ENCODE measurements around the gene EARS2. TPM values are rescaled to one million over a fixed set of nuclear protein-coding genes. Genes with fewer than 3 reads are reported as not detected.

EARS2 gene
- total RNA-seq, 4 donors from 2014 or later, result 16.8 to 27.1 (median 20.7) TPM

DNA sequence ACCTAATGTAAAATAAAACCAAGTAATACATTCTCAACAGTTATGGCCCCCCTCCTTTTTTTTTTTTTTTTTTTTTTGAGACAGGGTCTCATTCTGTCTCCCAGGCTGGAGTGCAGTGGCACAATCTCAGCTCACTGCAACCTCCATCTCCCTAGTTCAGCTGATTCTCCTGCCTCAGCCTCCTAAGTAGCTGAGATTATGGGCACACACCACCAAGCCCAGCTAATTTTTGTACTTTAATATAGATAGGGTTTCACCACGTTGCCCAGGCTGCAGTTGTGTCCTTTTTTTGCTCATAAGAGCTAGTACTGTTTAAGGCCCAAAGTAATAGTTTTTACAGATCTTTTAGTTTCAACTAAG, 18.3 kb downstream of the EARS2 start:
- H3K4me3 ChIP-seq (ENCODE audit: low read depth, poor library complexity, severe bottlenecking), result no peak overlapping the region
- no peak for TF ChIP-seq POLR2A (IDR thresholded peaks at IDR 0.05)
- TF ChIP-seq, protein P1, sequence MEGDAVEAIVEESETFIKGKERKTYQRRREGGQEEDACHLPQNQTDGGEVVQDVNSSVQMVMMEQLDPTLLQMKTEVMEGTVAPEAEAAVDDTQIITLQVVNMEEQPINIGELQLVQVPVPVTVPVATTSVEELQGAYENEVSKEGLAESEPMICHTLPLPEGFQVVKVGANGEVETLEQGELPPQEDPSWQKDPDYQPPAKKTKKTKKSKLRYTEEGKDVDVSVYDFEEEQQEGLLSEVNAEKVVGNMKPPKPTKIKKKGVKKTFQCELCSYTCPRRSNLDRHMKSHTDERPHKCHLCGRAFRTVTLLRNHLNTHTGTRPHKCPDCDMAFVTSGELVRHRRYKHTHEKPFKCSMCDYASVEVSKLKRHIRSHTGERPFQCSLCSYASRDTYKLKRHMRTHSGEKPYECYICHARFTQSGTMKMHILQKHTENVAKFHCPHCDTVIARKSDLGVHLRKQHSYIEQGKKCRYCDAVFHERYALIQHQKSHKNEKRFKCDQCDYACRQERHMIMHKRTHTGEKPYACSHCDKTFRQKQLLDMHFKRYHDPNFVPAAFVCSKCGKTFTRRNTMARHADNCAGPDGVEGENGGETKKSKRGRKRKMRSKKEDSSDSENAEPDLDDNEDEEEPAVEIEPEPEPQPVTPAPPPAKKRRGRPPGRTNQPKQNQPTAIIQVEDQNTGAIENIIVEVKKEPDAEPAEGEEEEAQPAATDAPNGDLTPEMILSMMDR (IDR thresholded peaks at IDR 0.05), result no peak
- 95 to 100% methylated on average over 1 of the region's 1 CpG for WGBS, 2 donors
- intact Hi-C loops (cut with DNase I; ENCODE audit: low total_unique reads), result no loop called here
- no peak for DNase-seq (ENCODE audit: low spot score in 2 of 2)

DNA sequence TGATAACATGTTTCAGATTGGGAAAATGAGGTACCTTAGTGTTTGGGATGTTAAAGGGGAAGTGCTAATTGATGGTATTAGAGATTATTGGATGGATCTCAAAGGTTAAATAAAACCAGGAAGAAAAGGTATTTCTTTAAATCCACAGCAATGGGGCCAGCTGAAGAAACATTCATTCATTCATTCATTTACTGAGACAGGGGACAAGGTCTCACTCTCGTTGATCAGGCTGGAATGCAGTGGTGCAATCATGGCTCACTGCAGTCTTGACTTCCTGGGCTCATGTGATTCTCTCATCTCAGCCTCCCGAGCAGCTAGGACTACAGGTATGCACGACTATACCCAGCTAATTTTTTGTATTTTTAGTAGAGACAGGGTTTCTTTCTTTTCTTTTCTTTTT, 19.8 kb downstream of the EARS2 start:
- no peak overlapping the region for H3K4me3 ChIP-seq (ENCODE audit: low read depth, poor library complexity, severe bottlenecking)
- 79 to 82% methylated on average over 3 of the region's 3 CpGs for WGBS, 2 donors
- intact Hi-C loops (cut with DNase I; ENCODE audit: low total_unique reads), result no loop called here
- TF ChIP-seq POLR2A (IDR thresholded peaks at IDR 0.05), result no peak
- TF ChIP-seq, protein P1 (IDR thresholded peaks at IDR 0.05), result no peak
- no peak for DNase-seq (ENCODE audit: low spot score in 2 of 2)

DNA sequence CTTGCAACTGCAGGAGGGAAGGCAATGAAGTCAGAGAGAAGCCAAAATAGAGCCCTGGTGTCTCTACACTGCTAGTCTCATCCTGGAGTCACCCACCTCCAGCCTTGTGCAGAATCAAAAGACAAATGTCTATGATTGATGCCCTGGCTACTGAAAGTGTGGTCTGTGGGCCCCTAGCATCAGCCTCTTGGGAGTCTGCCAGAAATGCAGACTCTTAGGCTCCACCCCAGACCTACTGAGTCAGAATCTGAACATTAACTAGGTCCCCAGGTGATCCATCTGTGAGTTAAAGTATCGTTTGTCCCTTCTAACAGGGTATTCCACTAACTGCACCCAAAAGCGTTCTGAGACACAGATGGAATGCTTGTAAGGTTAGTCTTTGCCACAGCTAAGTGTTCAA, 21.2 kb downstream of the EARS2 start:
- TF ChIP-seq, protein P1 (IDR thresholded peaks at IDR 0.05), result no peak
- 87 to 93% methylated on average over 2 of the region's 2 CpGs for WGBS, 2 donors
- DNase-seq (ENCODE audit: low spot score in 2 of 2), result no peak

DNA sequence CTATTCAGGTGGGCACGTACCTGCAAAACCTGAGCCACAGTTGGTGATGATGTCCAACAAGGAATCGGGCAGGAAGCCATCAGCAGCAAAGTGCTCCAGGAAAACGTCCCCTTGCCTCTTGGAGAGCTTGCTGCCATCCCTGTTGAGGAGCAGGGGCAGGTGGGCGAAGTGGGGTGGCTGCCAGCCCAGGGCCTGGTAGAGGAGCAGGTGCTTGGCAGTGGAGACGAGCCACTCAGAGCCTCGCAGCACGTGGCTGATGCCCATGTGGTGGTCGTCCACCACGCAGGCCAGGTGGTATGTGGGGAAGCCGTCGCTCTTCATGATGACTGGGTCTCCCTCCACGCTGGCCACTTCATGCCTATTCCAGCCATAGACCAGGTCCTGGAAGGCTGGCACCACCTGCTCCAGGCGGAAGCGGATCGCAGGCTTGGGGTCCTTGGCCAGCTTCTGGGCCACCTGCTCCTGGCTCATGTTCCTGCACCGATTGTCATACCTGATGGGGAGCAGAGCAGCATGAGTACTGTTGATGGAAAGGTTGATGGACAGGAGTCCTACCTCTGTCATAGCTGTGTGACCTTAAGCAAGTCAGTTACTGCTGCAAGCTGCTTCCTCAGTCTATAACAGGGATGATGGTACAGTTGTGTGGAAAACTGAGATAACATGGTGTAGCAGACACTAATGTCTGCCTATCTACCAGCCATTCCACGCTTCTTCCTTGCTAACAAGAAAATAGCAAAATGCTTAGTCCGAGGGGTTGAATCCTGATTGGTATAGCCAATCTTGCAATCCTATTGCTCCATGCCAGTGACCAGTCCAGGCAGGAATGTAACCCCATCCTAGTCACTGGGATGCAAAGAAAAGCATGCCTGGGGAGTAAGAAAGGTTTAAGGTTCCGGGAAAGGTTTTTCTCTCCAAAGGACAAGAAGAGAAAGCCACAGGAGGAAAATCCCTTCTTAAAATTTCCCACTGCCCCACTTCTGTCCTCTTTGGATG, 22.0 kb downstream of the EARS2 start:
- intact Hi-C loops (cut with DNase I; ENCODE audit: low total_unique reads), result no loop called here
- TF ChIP-seq, protein P1 (IDR thresholded peaks at IDR 0.05), result no peak
- no peak for TF ChIP-seq POLR2A (IDR thresholded peaks at IDR 0.05)
- H3K4me3 ChIP-seq (ENCODE audit: low read depth, poor library complexity, severe bottlenecking), result no peak overlapping the region
- DNase-seq (ENCODE audit: low spot score in 2 of 2), result no peak
- 94 to 97% methylated on average over 19 of the region's 19 CpGs for WGBS, 2 donors

More for the DNA sequence above, 21.2 kb downstream of the EARS2 start:
- H3K4me3 ChIP-seq (ENCODE audit: low read depth, poor library complexity, severe bottlenecking), result no peak overlapping the region
- intact Hi-C loops (cut with DNase I; ENCODE audit: low total_unique reads), result no loop called here

DNA sequence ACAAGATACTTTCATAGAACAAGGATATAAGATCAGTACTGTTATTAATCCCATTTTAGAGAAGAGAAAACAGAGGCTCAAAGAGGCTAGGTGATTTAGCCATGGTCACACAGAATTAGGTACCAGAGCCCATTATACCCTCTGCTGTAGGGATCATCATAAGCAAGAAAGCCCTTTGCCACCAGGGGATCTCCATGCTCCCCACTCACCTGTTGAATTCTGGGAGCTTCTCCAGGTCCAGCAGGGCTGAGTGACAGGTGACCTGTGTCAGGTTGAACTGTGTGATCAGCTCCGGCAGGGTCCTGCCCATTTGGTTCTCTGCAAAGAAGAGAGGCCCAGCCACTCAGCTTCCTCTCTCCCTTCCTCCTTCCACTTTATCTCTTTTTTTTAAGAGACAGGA, 24.7 kb downstream of the EARS2 start:
- WGBS, 2 donors, result 93 to 100% methylated on average over 1 of the region's 1 CpG
- no peak for DNase-seq (ENCODE audit: low spot score in 2 of 2)
- no peak overlapping the region for H3K4me3 ChIP-seq (ENCODE audit: low read depth, poor library complexity, severe bottlenecking)
- intact Hi-C loops (cut with DNase I; ENCODE audit: low total_unique reads), result no loop called here
- TF ChIP-seq, protein P1 (IDR thresholded peaks at IDR 0.05), result no peak
- no peak for TF ChIP-seq POLR2A (IDR thresholded peaks at IDR 0.05)

Measured in lower leg skin (tissue), 4 donors.